ENCODE results near the gene TMEM63C.
"Not testable (repeated sequence)": the region's sequence is repeated elsewhere in the genome, so short reads cannot be mapped to it uniquely, and the experiment has no call there.

The TMEM63C gene

DNA sequence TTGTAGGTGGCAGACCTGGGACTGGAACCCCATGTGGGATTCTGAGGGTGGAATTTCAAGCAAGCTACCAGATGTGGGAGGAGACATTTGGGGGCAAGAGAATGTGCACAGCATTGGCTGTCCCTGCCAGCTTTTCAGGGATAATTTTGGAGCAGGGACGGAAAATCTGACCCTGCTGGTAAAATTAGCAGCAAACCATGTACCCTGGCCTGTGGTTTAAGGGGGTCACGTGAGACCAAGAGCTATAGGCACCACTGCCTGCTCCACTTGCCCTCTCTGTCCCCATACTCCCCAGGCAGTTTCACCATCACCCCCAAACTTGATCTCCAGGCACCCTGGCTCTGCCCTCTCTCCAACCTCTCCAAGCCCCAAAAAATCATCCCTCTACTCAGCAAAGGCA, 26.5 kb upstream of the TMEM63C start:
- DNase-seq: no peak

DNA sequence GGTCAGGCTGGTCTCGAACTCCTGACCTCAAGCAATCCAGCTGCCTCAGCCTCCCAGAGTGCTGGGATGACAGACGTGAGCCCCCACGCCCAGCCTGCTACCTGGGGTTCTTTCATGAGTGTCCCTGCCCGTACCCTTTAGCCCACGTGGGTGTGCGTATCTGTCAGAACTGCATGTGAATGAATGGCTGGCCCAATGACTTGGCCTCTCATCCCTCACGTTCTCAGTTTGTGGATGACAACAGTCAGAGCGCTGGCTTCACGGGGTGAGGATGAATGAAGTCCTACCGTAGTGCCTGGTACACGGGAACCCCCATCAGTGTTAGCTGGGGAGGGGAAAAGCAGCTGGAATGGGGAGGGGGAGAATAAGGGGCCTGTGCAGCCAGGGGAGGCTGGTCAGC, 23.9 kb upstream of the TMEM63C start:
- DNase-seq: no peak

DNA sequence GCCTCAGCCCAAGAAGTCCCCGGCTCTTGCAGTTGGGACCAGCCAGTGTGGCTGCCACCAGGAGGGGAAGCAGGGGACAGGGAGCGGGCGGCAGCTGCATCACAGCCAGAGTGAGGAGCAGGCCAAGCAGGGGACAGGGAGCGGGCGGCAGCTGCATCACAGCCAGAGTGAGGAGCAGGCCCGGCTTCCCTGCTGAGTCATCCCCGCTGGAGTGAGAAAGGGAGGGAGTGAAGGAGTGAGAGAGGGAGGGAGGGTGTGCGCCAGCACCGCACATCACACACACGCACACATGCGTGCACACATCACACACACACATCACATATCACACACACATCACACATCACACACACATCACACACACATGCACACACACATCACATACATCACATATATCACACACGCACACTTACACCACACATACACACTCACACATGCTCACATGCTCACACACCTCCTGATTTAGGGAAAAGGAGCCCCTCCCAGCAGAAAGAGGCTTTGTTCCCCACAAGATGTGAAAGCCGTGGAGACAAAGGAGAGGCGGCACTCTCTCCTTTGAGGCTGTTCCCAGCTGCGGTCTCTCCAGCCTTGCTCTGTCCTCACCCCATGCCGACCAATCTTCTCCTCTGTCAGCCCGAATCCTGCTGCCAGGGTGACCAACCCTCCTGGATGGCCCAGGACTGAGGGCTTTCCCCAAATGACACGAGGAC, 23.3 kb upstream of the TMEM63C start:
- DNase-seq: no peak

DNA sequence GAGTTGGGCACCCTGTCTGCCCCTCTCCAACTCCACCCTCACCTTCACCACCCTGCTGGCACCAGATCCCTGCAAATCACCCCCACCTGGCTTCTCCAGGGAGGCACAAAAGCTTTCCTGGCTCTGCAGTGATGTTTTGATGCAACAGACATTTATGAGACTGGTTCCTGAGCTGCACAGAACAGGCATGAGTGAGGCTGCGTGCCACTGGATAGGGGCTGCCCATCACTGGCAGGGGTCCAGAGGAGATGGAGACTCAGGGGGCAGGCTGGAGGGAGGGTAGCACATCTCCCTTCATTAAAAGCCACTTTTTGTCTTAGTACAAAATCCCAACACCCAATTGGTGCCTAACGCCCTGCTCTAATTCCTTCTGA, 22.7 kb upstream of the TMEM63C start:
- DNase-seq: no peak

DNA sequence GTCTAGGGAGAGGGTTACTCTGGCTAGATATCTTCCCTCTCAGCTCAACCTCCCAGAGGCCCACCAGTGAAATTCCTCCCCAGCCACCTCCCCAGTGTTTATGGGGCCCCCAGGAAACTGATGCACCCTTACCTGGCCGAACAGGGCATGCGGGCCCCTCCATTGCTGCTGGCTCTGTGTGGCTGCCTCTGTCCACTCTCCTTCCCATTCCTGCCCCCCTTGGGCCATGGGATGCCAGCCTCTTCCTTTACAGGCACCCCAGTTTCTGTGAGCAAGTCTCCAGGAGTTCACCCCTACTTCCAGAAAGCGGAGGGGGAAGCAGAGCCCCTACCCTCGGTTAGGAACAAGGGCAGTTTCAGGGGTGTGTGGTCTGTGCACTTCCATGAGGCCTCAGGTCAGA, 20.6 kb upstream of the TMEM63C start:
- DNase-seq: no peak

DNA sequence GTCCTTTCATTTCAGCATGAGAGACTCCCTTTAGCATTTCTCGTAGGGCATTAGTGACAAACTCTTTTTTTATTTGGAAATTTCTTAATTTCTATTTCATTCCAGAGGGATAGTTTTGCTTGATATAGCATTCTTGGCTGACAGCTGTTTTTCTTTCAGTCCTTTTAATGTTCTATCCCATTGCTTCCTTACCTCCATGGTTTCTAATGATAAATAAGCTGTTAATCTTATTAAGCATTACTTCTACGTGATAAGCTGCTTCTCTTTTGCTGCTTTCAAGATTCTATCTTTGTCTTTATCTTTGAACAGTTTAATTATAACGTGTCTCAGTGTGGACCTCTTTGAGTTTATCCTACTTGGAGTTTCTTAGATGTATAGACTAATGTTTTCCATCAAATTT, 11.6 kb upstream of the TMEM63C start:
- DNase-seq: no peak

DNA sequence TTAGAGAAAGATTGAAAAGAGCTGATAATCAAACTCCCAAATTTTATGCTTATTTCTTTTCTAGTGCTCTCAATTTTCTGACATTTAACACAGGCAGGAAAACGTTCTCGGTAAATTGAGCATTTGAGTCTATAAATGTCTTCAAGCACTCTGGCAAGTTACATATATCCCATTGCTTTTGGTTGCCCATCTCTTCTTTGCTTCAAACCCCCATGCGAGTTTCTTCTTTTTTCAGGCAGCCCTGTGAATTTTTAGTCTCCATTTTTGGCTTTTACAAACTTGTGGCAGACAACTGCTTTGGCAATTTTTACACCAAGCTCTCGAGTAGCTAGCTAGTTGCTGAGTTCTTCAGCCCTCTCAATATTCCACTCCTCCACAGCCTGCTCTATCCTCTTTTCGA, 8.7 kb upstream of the TMEM63C start:
- no peak for DNase-seq

DNA sequence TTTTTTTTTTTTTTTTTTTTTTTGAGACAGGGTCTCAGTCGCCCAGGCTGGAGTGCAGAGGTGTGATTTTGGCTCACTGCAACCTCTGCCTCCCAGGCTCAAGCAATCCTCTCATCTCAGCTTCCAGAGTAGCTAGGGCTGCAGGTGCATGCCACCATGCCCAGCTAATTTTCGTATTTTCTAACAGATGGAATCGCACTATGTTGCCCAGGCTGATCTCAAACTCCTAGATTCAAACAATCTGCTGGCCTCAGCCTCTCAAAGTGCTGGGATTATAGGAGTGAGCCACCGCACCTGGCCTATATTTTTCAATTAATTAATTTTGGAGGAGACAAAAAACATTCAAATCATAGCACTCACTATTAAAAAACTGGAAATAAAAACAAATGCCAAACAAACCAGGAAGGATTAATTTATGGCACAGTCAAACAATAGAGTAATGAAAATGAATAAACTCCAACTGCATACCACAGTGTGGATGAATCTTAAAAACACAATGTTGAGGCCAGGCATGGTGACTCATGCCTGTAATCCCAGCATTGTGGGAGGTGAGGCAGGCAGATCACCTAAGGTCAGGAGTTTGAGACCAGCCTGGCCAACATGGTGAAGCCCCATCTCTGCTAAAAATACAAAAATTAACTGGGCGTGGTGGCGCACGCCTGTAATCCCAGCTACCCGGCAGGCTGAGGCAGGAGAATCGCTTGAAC, 7.5 kb upstream of the TMEM63C start:
- DNase-seq: not testable (repeated sequence)

DNA sequence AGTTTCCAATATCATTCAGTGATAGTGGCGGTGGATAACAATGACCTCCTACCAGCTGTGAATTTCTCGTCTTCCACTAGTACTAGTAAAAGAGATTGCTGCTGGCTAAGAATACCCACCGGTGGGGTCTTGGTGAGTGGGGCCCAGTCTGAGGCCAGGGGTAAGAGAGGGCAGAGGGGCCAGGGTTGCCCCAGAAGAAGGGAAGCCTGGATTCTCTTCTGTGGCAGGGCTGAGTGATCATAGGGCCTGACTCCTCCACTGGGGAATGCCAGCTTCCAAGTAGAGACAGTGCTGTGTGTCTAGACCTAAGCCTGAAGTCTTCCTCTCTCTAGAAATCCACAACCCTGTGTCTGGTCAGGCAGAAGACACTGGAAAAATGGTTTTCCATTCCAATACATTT, 5.8 kb upstream of the TMEM63C start:
- DNase-seq: no peak

DNA sequence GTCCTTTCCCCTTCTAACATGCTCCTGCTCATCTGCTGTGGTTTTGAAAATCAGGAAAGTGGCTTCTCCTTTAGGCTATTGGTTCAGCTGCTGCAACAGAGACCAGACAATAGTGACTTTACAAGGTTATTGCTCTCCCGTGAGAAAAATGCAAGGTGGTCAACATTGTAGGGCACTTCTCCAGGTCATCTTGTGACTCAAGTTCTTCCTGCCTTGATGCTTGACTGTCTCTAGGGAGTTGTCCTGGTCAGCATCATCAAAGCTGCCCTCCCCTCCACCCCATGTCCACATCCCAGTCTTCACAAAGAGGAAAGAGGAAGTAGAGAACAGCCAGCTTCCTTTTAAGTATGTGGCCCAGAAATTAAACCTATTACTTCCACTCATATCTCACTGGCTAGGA, 3.9 kb upstream of the TMEM63C start:
- DNase-seq: no peak

DNA sequence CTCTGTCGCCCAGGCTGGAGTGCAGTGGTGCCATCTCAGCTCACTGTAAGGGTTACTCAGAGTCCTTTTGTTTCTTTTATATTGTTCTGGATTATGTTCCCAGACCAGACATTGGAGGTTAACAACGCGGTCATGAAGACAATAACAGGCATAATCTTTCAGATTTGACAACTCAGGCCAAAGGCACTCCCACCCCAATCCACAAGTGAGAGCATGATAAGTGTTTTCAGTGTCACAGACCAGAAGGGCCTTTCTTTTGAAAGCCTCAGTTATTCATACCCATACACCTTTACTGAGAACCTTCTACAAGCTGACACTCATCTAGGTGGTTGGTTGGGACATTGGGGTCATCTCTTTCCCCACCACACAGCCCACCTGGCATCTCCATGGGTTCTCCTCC, 2.9 kb upstream of the TMEM63C start:
- DNase-seq: no peak

DNA sequence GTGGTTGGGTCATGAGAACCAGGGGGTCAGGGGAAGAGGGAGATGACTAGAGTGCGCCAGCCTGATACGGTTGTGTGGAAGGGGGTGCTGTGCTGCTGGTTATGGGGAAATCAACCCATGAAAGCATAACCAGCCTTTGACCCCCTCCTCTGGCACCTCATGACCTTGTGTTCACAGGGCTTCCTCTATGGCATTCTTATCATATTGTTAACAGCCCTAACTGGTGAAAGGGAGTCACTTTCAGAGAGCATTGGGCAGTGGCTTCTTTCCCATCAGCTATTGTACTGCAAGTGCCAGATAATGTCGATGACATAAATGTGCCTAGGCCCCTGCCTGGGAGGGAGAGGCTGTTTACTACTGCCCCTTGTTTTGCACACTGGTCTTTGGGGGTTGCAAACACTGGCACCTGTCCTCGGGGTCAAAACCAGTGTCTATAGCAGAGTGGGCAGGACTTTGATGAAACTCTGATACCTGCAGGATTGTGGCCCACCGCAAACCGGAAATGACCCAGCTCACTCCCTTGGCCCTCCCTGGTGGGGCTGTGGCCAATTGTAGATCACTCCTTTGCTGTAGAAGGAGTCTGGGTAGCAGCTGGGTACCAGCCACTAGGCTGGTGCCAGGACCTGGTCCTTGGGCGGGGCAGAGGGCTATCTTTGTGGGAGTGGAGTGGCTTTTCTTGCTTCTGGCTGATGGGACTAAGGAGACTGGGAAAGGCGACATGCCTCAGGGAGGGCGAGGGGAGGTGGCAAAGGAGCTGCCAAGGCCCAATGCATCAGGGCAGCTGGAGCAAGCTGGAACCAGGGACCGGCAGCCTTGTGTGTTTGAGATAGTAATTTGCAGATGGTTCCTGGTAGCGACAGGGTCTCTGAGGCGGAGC, 634 bp upstream of the TMEM63C start:
- DNase-seq: no peak

DNA sequence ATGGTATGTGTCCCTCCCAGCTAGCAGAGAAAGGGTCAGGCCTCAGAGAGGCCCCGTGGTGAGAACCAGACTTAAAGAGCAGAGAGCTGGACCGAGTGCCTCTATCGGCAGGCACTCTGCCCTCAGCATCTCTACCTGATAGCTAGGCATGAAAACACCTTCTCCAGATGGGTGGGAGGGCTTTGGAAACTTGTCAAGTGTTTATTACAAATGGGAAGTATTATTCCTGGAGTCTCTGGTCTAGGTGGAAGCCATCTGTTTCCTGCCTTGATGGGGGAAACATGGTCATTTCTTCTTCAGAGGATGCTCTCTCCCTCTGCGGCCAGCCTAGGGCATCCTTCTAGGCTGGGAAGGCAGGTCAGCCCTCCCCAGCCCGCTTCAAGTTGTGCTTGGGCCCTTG, 2.3 kb downstream of the TMEM63C start:
- DNase-seq: no peak

DNA sequence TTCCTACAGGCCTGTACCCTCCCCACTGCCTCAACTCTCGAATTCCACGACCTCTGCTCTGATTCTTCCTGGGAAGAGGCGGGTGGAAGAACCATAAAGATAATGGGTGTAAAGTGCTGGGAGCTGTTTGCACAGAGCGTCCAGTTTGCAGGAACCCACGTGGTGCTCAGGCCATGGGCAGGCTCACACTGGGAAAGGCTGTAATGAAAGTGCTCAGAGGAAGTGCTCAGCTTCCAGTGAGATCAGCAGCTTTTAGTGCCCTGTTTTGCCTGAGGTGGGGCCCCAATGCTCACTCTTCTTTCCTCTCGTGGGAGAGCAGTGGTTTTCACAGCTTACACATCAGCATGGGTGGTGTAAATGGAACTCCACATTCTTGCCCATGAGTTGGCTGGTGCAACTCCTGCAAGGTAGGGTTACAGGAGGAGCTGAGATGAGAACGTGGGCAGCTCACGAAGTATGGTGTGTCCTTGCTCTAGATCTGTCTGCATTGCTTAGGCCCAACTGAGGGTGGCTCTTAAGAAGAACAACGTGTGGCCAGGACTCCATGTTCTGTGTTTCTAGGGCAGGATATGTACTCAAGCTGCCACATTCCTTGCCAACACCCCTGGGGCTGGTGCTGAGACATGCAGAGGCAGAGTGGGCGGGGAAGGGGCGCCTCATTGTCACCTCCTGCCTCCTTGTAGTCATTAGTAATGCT, 2.9 kb downstream of the TMEM63C start:
- DNase-seq: no peak

DNA sequence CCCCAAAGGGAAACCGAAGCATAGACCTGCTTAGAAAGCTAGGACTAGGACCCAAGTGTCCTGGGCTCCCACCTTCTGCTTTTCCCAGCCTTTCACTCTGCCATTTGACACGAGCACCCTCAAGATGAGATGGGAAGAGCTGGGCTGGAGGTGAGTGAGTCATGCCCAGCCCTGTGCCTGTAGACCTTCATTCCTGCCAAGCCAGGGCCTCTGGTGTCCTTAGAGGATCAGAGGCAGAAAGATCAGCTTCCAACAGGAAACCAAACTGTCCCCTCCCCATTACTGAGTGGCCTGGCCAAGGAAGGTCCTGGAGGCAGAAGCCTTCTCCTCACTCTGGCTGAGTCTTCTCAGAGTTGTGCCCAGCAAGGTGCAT, 3.5 kb downstream of the TMEM63C start:
- DNase-seq: no peak

DNA sequence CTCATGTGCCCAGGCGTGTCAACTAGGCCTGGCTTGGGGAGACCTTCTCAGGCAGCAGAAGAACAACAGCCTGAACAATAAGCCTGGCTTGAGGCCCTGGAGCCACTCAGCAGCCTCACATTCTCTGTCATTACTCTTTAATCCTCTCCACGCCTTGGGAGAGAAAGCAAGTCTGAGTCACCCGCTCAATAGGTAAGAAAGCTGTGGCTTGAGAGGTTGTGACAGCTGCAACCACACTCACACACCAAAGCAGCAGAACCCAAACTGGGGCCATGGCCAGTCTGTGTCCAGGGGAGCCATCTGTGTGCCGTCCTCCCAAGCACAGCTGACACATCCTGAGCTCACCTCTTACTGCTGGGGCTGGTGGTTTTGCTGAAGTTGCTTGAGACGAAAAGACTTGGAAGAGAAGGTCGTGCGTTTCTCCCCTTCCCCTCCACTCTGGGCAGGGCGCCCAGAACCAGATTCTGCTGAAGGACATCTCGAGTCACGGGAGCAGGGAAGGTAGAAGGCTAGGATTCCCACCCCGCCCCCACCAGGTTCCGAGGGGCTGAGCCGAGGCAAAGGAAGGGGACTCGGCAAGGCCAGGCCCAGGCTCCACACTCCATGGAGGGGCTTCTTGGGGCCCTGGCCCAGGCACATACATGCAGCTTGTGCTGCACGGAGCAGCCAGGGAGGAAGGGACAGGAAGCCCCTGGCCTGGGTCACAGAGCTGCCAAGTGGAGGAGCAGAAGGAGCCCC, 5.5 kb downstream of the TMEM63C start:
- DNase-seq: no peak

DNA sequence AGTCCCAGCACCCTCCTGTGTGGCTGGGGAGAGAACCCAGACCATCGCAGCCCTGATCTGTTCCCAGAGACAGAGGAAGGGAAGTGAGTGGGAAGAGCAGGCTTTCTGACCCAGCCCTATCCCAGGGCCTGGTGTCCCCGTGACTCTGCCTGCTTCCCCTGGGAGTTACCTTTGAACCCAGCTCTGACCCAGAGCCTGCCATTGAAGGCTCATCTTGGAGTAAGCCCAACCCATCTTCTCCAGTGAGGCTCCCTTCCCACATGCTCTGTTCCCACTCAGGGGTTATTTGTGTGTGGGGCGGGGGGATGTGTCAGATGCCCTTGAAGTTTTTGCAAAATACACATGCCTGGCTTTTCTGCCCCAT, 6.0 kb downstream of the TMEM63C start:
- DNase-seq: no peak

DNA sequence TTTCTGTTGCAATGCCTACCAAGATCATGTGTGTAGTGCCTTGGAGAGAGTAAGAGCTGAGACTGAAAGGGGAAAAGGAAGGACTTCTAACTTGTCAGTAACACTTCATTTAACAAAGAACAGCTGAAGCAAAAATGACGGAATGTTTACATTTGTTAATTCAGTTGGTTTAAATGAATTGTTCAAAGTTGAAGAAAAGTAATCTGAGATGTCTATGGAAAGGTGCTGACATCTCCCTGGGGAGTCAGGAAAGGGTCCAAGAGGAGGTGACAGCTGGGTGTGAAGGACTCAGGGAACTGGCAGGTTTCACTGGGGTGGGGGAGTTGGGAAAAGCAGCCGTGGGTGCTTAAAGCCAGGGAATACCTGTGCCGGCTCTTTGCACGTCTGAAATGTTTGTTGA, 7.9 kb downstream of the TMEM63C start:
- DNase-seq: no peak

DNA sequence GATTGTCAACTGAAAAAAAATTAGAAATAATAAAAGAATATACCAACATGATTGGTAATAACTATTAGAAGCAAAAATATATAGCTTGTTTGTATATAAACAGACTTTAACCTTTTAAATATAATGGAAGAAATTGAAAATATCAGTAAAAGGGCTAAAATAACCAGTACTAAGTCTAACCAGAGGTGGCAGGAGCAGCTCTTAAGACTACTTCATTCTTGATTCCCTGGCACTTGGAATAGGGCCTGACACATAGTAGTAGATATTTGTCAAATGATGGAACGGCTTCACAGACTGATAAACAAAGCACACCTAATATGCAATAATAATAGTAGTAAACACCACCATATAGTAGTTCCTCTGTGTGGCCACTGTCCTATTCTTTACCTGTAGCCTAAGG, 9.4 kb downstream of the TMEM63C start:
- DNase-seq: no peak

DNA sequence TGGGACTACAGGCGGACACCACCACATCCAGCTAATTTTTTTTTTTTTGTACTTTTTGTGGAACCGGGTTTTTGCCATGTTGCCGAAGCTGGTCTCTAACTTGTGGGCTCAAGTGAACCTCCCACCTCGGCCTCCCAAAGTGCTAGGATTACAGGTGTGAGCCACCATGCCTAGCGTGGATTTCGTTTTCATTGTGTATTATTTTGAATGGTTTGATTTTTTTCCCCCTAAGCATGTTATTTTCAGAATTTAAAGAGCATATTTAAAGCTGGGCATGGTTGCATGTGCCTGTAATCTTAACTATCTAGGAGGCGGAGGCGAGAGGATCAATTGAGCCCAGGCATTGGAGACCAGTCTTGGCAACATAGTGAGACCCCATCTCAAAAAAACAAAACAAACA, 13.1 kb downstream of the TMEM63C start:
- DNase-seq: no peak

DNA sequence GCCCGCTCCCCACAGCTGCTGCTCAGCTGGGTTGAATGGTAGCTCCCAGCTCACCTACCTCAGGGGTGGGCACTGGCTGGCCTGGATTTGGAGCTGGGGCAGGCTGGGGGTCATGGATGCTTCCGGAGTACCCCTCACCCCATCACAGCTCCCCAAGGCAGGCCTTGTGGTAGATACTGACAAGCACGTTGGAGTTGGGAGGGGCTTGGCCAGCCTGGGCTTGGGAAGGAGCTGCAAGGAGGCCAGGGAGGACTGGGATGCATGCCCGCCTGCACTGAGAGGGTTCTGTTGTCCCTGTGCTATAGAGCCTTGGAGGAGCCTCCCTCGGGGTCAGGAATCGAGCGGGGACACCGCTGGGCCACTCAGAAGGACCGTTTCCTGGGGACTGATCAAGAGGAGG, 14.2 kb downstream of the TMEM63C start:
- no peak for DNase-seq

DNA sequence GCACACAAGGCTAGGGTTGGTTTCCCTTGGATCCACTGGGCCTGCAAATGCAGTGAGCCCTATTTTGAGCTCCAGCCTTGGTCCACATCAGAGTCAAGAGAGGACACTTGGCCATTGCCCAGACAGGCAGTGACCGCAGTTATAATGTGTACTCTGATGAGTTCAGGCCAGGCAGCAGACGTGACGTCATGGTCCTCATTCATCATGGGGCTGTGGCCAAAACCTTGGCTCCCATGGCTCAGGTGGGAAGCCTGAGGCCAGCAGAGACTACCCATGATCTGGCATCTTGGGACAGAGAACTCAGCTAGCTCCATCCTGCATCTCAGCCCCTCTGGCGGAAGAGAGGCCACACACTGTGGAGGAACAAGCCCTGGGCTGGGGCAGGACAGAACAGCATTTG, 16.4 kb downstream of the TMEM63C start:
- DNase-seq: no peak

DNA sequence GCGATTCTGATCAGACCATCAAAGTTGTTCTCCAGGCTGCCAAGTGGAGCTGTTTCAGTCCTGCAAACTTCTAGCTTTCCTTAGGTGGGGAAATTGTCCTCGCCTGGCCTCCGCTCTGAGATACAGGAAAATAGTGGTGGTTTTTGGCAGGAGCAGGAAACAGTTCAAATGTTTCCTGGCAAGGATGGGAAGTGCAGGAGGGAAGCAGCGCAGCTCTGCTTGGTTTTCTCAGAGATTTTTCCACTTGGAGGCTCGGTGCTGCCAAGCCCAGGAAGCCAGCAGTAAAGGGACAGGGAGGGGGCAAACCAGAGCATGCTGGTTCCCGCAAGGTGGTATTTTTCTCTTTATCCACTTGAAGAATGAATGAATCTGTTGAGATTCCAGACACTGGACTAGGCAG, 17.0 kb downstream of the TMEM63C start:
- DNase-seq: no peak
